Brain pericyte (primary cell): ENCODE results near the gene CHD8.
"Not testable (repeated sequence)": the region's sequence is repeated elsewhere in the genome, so short reads cannot be mapped to it uniquely, and the experiment has no call there.

ENCODE experiments used
- DNase-seq: peaks from one replicate; pipeline ENCODE4 v3.0.0-alpha.2; 2012; ENCODE audit warnings: low read depth, low spot score

The CHD8 gene

GRCh38 chr14:21455912-21456667 lies at the start of gene CHD8:
TSS of gene CHD8 (minus strand) at chr14:21456123. CDS start at chr14:21431643, 24,480 bp downstream.
- peak; percentile 99 for DNase-seq

- DNase-seq: no peak
These were observed 49.2 kb upstream of the CHD8 start for GRCh38 chr14:21505012-21505553.

- no peak for DNase-seq
These were observed 47.5 kb upstream of the CHD8 start for GRCh38 chr14:21503376-21503775.

DNA sequence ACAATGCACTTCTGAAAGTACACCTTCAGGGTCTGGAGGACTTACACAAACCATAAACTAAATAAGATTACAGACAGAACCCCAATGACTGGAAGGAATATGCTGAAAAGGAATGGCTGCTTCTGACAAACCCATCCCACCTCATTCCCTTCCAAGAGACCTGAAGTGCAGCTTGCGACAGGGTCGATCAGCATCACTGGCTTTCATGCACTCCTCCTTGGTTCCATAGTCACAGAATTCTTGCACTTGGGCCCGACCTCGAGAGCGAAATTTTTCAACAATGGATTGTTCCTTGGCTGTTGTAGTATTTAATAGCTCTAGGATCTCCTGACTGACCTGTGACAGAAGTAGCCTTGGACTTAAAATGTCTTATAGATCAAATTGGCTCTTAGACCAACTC lies 45.6 kb upstream of the CHD8 start:
- DNase-seq: no peak

DNA sequence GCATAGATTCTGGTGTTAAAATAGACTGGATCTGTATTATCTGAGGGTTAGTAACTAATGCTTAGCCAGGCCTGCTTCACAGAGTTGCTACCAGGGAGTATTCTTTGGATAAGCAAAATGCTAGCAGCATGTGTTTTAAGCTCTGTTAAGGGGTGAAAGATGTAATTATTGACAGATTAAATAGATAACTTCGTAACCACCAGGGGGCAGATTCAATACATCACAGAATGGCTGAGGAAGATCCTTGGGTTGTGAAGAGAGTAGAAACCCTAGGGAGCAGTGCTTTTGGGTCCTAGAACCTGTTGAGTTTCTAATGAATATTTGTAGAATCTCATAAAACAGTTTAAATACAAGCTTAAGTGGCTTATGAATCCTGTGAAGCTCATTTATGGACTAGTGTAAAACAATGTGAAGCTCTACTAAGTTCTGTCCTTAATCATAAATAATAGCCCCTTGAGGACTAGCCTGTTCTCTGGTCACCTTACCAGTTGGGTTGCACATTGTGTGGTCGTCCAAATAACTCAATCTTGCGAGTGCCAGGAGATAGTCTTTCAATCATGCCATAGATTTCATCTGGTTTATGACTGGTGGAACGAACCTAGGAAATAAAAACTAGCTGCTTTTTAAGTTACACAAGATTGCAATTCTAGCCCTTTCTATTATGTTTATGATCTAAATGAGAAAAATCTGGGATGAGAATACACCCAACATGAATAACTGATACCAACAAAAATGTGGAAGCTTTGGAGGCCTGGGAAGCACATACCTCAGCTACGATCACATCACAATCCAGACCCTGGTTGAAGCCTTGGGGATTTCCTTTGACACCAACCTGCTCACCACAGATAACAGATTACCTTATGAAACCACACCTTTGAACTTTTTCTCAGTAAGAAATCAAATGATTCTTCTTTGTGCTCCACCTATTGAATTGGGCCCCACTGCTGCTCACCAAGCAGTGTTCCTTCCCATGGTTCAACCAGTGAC lies 42.9 kb upstream of the CHD8 start:
- DNase-seq: no peak

GRCh38 chr14:21496453-21496852 lies 40.5 kb upstream of the CHD8 start:
- DNase-seq: no peak

GRCh38 chr14:21494902-21495762 lies 39.2 kb upstream of the CHD8 start:
- DNase-seq: no peak

DNA sequence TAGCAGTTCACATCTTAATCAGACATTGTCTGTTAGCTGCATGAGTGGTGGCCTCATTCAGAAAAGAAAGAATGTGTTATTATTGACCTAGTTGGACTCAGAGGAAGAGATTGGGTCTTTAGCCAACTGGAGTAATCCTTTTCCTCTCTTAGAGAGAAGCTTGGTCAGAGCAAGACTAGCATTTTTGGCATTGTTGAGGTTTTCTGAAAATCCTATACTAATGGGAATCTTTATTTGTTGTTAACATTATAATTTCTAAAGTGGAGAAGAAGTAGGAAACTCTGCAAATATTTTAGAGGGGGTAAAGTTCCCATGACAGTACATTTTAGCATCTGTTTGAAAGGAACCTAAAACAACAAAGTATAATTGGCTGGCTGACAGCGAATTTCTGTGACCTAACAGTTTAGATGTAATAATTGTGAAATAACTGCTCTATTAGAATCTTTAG lies 30.7 kb upstream of the CHD8 start:
- no peak for DNase-seq

DNA sequence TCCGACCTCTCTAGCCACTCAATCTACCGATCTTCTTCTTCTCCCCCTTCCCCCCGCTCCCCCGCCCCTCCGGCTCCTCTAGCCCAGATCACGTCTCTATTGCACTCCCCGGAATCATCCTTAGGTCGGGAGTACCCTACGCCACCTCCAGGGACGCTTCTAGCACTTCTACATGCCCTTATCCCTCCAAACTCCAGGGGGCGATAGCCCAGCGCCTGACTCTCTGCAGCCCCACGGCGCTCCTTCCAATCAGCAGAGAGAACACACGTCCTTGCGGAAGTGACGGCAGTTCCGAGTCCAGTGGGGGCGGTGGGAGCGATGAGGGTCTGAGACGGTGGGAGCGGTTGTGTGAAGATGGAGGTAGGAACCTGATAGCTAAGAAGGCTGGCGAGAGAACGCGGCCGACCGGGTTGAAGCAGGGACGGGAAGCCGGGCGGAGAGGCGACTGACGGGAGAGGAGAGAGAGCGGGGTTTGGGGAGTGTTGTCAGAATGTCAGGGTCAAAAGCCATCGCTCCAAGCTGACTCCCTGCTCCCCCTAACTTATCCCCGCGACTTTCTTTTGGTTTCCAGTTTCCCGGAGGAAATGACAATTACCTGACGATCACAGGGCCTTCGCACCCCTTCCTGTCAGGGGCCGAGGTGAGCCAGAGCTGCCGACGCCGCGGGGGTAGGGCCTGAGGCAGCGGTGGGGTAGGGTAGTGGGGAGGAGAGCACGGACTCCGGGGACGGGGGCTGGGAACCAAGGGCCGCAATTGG lies 21.2 kb upstream of the CHD8 start, which contains the start of the genes RAB2B and TOX4:
RAB2B (minus strand) TSS at position 35 of the 757 bp plus-strand sequence. CDS start 87 bp downstream, outside the sequence.
TOX4 (plus strand) TSS at position 271 of the 757 bp plus-strand sequence; CDS start at position 355, 84 bp downstream.
- DNase-seq: peak; percentile 95

DNA sequence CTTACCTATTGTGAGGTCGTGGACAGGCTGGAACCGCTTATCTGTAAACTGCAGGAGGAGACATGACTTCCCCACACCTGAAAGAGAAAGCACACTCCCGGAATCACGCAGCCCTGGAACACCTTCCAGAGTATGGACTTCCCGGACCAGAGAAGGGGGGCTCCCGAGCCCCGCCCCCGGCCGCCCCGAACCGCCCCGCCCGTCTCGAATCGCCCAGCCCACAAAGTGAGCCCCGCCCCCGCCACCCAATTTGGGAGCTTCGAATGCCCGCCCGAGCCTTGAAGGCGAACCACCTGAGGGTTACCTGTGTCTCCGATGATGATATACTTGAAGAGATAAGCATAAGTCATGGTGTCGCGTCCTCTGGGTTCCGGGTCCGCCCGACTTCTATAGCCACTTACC lies 20.6 kb upstream of the CHD8 start:
- DNase-seq: no peak

DNA sequence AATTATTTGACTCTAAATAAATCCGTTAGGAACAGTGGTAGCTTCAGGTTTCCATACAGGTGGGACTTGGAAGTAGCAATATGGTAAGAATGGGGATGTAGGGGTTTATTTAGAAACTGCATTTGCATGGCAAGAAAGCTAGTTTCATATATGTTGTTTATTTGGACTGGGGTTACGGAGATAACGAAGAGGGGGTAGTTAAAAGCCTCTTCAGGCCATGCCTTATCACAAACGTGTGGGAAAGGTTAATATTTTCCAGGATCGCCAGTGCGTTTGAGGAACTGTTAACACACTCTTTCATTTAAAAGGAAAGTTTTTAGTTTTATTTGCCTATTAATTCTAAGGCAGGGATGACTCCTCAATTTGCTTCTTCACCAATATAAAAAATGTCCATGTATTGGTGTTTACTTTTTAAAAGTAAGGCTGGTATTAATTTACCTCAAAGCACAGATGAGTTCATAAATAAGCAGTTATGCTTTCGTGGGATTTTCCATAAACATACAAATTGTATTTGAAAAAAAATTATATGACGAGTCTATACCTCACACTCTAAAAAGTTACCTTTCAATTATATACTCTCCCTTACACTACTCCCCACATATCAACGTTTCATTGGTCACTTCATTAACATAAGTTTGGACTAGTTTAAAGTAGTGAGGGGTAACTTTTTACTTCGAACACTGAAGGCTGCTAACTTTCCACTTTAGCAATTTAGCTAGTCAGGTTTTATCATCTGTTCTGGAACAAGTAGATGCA lies 20.0 kb upstream of the CHD8 start:
- DNase-seq: no peak

GRCh38 chr14:21467616-21468015 lies 11.7 kb upstream of the CHD8 start:
- DNase-seq: no peak

GRCh38 chr14:21455592-21455911 lies 371 bp downstream of the CHD8 start:
- DNase-seq: no peak

DNA sequence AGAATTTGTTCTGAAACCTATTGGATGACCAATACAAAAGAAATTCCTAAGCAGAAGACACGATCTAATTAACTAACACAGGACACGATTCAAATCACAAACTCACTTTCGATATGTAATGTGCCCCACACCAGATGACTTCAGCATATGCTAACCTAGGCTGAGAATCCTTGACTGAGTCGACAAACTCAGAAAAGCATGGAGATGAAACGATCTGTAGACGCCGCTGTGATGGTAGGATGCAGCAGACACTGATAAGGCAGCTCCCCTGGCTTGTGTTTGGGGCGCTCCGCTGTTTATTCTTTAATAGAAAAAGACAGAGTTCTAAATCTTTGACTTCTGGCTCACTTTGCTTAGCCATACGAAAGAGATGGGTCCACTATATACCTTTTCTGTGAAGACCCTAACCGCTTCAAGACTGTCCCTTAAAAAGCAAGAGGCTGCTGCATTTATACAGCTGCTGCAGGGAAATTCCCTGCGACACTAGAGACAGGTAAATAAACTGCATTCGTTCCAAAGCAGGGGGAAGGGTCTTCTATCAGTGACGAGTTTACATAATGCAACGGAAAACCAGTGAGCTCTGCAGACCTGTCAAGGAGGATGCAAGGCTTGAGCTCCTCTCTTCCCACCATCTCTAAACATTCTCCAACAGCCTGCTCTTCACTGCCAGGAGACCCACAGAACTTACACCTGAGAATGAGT lies 929 bp downstream of the CHD8 start:
- DNase-seq: no peak

GRCh38 chr14:21449899-21450216 lies 6.1 kb downstream of the CHD8 start:
- no peak for DNase-seq

- DNase-seq: not testable (repeated sequence)
These were observed 13.3 kb downstream of the CHD8 start for GRCh38 chr14:21442657-21443056.

- DNase-seq: no peak
These were observed 15.1 kb downstream of the CHD8 start for GRCh38 chr14:21440859-21441258.

DNA sequence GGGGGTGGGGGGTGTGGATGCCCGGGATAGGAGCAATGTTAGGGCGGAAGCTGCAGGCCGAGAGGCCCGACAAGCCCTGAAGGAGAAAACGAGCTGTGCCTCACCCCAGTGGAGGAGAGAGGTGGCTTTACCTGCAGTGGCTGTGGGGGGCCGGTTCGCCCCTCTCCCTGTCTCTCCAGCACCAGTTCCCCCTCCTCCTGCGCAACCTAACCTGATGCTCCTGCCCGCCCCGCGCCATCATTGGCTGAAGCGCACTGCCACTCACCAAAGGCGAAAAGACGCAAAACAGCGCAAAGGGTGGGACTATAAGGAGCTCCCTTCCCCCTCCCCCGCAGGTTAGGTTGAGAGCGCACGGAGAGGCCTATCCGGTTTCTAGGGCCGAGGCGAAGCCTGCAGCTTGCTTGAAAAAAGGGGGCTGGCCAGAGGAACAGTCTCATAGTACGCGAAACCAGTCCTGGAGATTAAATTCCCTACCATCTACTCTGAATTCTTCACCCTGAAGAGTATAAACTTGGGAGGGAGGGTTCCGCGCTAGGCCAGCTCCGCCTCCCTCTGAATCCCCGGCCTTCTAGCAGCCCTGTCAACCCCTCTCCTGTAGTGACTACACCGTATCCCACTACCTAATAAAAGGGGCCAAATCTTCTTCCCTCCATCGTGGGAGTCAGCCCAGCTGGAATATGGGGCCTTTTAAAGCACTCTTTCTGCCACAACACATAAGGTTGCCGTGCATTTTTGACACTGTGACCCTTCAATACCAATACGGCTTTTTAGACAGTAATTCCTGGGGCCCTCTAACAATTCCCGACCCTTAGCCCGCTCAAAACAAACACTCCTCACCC lies 18.6 kb downstream of the CHD8 start:
- DNase-seq: peak; percentile 96
